ENCODE measurements around the gene EVI5.

EVI5 gene

GRCh38 chr1:92505015-92505692 is 279.8 kb downstream of the EVI5 start:
- DNase-seq: no peak

GRCh38 chr1:92504291-92505014 is 280.5 kb downstream of the EVI5 start:
- no peak for DNase-seq

DNA sequence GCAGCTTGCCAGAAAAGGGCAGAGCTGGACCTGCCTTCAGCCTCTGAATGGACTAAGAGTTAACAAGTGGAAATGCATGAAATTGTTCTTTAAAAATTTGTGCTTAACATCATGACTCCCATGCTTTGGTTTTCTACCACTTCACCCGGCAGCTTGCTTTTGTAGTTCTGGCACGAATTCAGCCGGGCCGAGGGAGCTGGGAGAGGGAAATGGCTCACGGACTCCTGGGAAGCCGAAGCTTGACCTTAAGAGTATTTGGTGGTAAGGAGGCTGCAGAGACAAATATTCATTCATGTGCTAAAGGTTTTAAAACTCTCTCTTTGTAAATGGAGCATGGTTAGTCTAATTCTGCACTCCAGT is 281.0 kb downstream of the EVI5 start:
- DNase-seq: no peak

- DNase-seq: no peak
These were observed 281.6 kb downstream of the EVI5 start for GRCh38 chr1:92503043-92503925.

GRCh38 chr1:92502247-92502646 is 282.7 kb downstream of the EVI5 start:
- DNase-seq: no peak

DNA sequence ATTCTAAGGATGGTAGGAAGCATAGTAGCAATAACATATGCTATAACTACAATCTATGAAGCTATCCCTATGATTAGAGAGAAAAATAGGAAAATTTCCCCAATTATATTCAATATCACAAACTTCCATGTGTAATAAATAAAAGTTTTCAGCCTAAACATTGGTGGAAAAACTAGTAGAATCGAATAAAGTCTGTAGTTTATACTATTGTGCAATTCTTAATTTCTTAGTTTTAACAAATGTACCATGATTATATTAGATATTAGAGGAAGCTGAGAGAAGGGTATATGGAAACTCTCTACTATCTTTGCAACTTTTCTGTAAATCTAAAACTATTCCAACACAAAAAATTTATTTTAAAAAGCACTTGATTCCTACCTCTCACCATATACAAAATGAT is 284.4 kb downstream of the EVI5 start:
- no peak for DNase-seq

DNA sequence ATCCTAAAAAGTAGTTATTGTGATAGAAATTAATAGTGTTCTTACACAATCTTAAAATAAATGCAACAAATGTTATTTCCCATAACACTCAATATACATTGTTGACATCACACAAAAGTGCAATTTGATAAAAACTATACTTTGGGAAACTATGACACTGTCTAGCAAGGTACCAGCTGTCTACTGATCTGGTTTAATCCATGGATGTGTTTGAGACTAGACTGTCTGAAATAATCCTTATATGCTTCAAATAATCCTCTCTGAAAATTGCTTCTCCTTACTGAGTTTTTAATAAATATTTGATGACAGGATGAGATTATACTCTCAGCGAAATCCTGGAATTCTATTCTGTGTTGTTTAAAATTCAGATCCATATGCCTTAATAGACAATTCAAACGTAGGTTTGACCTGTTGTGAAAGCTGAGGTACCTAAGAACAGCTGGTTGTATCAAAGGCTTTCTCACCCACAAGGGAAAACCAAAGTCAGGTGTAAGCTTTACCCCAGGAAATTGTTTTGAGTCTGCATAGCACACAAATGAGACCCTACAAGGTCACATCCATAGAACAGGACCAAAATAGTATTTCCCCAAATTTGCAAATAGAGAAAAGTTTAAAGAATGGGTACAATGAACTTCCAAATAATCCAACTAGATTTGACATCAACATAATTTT is 289.4 kb downstream of the EVI5 start:
- no peak for DNase-seq

DNA sequence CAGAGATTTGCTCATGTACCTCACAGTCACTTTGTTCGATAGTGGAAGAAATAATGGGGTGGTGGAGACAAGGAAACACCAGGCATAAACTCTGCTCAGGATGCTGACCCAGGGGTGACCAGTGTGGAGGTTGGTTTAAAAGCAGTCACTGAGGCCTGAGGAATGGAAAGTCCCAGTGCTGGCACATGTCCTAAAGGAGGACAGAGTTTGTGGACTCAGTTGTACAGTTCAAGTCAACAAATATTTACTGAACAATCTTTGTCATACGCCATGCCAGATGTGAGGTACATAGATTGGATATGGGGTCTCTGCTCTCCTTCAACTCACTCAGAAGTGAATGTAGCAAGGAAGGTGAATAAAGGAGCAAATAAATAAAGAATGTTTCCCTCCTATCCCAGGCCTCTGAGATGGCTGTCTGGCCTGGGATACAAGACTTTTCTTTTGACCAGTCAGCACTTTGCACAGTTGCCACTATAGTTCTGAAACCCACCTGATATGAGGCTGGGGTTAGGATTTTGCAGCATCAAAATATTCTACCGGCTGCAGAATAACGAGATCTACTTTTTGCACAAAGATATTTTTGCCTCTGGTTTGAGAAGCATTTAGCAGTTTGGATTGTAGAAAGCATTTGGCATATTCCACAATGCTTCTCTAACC is 290.3 kb downstream of the EVI5 start:
- no peak for DNase-seq

GRCh38 chr1:92493139-92493538 is 291.8 kb downstream of the EVI5 start:
- DNase-seq: no peak

- no peak for DNase-seq
These were observed 296.1 kb downstream of the EVI5 start for GRCh38 chr1:92488832-92489231.

- DNase-seq: no peak
These were observed 296.5 kb downstream of the EVI5 start for GRCh38 chr1:92488416-92488815.

- no peak for DNase-seq
These were observed 297.8 kb downstream of the EVI5 start for GRCh38 chr1:92487078-92487605.

GRCh38 chr1:92486251-92487077 is 298.4 kb downstream of the EVI5 start, which contains the start of gene GFI1:
Gene GFI1 (minus strand): TSS chr1:92486925. CDS start chr1:92483487, 3,438 bp downstream.
- no peak for DNase-seq

- DNase-seq: peak; percentile 67
These were observed 299.3 kb downstream of the EVI5 start for GRCh38 chr1:92485381-92486250.

GRCh38 chr1:92484472-92485380 is 300.2 kb downstream of the EVI5 start:
- DNase-seq: peak; percentile 36

- DNase-seq: peak; percentile 73
These were observed 301.1 kb downstream of the EVI5 start for GRCh38 chr1:92483610-92484471.

DNA sequence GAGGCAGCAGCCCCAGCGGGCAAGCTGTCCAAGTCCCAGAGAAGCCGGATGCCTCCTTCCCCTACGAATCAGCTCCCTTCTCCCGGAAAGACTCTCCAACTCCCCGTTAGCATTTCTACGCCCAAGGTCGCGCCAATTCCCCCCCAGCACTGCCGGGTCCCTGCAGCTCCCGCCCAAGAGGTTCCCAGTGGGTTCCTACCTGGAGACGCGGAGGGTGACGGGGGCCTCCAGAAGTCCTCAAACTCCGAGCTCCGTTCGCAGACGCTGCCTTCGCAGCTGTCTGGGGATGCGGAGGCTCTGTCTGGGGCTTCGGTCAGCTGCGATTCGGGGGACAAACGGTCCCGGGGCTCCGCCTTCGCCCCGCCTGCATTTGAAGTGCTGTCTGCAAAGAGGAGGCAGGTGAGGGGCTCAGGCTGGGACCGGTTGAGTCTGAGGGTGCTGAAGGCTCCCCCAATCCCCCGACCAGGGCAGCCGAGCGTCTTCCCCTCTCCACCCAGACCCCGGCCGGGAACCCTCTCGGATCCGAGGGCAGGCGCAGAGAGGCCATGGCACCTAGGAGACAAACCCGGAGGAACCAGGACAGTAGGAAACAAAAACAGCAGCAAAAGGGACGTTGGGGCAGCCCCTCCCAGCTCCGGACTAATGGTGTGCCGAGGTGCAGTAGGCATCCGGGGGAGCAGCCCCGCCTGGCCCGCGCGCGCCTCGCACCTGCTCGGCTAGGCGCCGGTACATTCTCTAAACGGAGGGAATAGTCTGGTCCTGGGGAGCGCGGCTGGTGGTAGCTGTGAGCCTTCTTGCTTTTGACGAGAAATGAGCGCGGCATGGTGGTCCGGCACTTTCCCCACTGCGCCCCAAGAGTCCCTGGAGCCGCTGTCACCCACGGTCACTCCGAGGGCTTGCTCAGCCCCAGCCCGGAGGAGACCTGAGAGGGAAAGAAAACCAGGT is 302.0 kb downstream of the EVI5 start:
- no peak for DNase-seq

Measured in NCI-H2171 (cell line).